Skeletal muscle satellite cell (primary cell): Measurements from ENCODE around the gene PARVG.

Experiments
- H3K27me3 ChIP-seq: 2 replicates; pipeline ENCODE4 v1.7.0; 2013; ENCODE audit warnings: low read length; ENCODE audit not compliant: control insufficient read depth, insufficient read depth
- H3K36me3 ChIP-seq: 2 replicates; pipeline ENCODE4 v1.7.0; 2013; ENCODE audit warnings: mild to moderate bottlenecking, control low read depth, low read length; ENCODE audit not compliant: insufficient read depth
- H3K4me1 ChIP-seq: 2 replicates; pipeline ENCODE4 v1.7.0; 2013; ENCODE audit warnings: low read length; ENCODE audit not compliant: control insufficient read depth, insufficient read depth
- H3K4me2 ChIP-seq: 2 replicates; pipeline ENCODE4 v1.7.0; 2013; ENCODE audit warnings: mild to moderate bottlenecking, low read length
- H3K4me3 ChIP-seq: 2 replicates; pipeline ENCODE4 v1.7.0; 2013; ENCODE audit warnings: low read length
- H3K9ac ChIP-seq: 2 replicates; pipeline ENCODE4 v1.7.0; 2013; ENCODE audit warnings: mild to moderate bottlenecking, low read depth, low read length, moderate library complexity
- H3K9me3 ChIP-seq: replicated peaks from 2 replicates; pipeline ENCODE4 v1.7.0; 2013; ENCODE audit warnings: mild to moderate bottlenecking, control low read depth, low read length

The PARVG gene

GRCh38 chr22:44209343-44209742 is 28.6 kb downstream of the PARVG start:
- Histone ChIP-seq H3K9ac (no peak overlapping the region), H3K27me3 (peaks cover 48% of the 10 kb centered on the region), H3K4me3 (no peak overlapping the region), H3K9me3 (no peaks in the 10 kb centered on the region), H3K36me3 (no peaks in the 10 kb centered on the region), H3K4me2 (no peak overlapping the region), H3K4me1 (peaks cover 13% of the 10 kb centered on the region)

GRCh38 chr22:44210722-44211121 is 30.0 kb downstream of the PARVG start:
- H3K36me3 ChIP-seq, result no peaks in the 10 kb centered on the region
- no peak overlapping the region for H3K9ac ChIP-seq
- peaks cover 13% of the 10 kb centered on the region for H3K4me1 ChIP-seq
- no peaks in the 10 kb centered on the region for H3K9me3 ChIP-seq
- no peak overlapping the region for H3K4me3 ChIP-seq
- no peak overlapping the region for H3K4me2 ChIP-seq
- H3K27me3 ChIP-seq, result peaks cover 34% of the 10 kb centered on the region

- no peak overlapping the region for H3K4me2 ChIP-seq
- H3K27me3 ChIP-seq, result peaks cover 28% of the 10 kb centered on the region
- no peaks in the 10 kb centered on the region for H3K9me3 ChIP-seq
- no peak overlapping the region for H3K4me3 ChIP-seq
- no peaks in the 10 kb centered on the region for H3K36me3 ChIP-seq
- peaks cover 13% of the 10 kb centered on the region for H3K4me1 ChIP-seq
- H3K9ac ChIP-seq, result no peak overlapping the region
Observed at GRCh38 chr22:44211256-44211945, 30.7 kb downstream of the PARVG start.

- no peaks in the 10 kb centered on the region for H3K36me3 ChIP-seq
- H3K9ac ChIP-seq, result no peak overlapping the region
- H3K9me3 ChIP-seq, result no peaks in the 10 kb centered on the region
- H3K27me3 ChIP-seq, result peaks cover 22% of the 10 kb centered on the region
- peaks cover 13% of the 10 kb centered on the region for H3K4me1 ChIP-seq
- no peak overlapping the region for H3K4me3 ChIP-seq
- no peak overlapping the region for H3K4me2 ChIP-seq
Observed at GRCh38 chr22:44211946-44212930, 31.5 kb downstream of the PARVG start.

- Histone ChIP-seq H3K36me3 (no peaks in the 10 kb centered on the region), H3K27me3 (peaks cover 21% of the 10 kb centered on the region), H3K9ac (no peak overlapping the region), H3K4me3 (no peak overlapping the region), H3K4me2 (no peak overlapping the region), H3K4me1 (peaks cover 13% of the 10 kb centered on the region), H3K9me3 (no peaks in the 10 kb centered on the region)
Observed at GRCh38 chr22:44212936-44213335, 32.2 kb downstream of the PARVG start.

GRCh38 chr22:44213489-44214043 is 32.8 kb downstream of the PARVG start:
- H3K9ac ChIP-seq, result no peak overlapping the region
- H3K4me2 ChIP-seq, result no peak overlapping the region
- H3K4me3 ChIP-seq, result no peak overlapping the region
- H3K9me3 ChIP-seq, result no peaks in the 10 kb centered on the region
- no peaks in the 10 kb centered on the region for H3K36me3 ChIP-seq
- H3K27me3 ChIP-seq, result peaks cover 16% of the 10 kb centered on the region
- peaks cover 13% of the 10 kb centered on the region for H3K4me1 ChIP-seq

- no peak overlapping the region for H3K9ac ChIP-seq
- no peak overlapping the region for H3K4me2 ChIP-seq
- H3K9me3 ChIP-seq, result no peaks in the 10 kb centered on the region
- no peak overlapping the region for H3K4me3 ChIP-seq
- H3K27me3 ChIP-seq, result peaks cover 13% of the 10 kb centered on the region
- no peaks in the 10 kb centered on the region for H3K36me3 ChIP-seq
- peaks cover 13% of the 10 kb centered on the region for H3K4me1 ChIP-seq
Observed at GRCh38 chr22:44214187-44214586, 33.5 kb downstream of the PARVG start.

GRCh38 chr22:44214764-44215163 is 34.0 kb downstream of the PARVG start:
- Histone ChIP-seq H3K9me3 (no peaks in the 10 kb centered on the region), H3K4me1 (peaks cover 13% of the 10 kb centered on the region), H3K36me3 (no peaks in the 10 kb centered on the region), H3K9ac (no peak overlapping the region), H3K27me3 (peaks cover 14% of the 10 kb centered on the region), H3K4me2 (no peak overlapping the region), H3K4me3 (no peak overlapping the region)

- Histone ChIP-seq H3K9ac (no peak overlapping the region), H3K36me3 (no peaks in the 10 kb centered on the region)
Observed at GRCh38 chr22:44215287-44215686, 34.6 kb downstream of the PARVG start.

GRCh38 chr22:44217346-44217745 is 36.6 kb downstream of the PARVG start:
- no peaks in the 10 kb centered on the region for H3K9me3 ChIP-seq
- no peaks in the 10 kb centered on the region for H3K36me3 ChIP-seq
- peaks cover 7% of the 10 kb centered on the region for H3K27me3 ChIP-seq
- H3K9ac ChIP-seq, result no peak overlapping the region
- no peak overlapping the region for H3K4me3 ChIP-seq
- H3K4me2 ChIP-seq, result no peak overlapping the region
- H3K4me1 ChIP-seq, result peaks cover 3% of the 10 kb centered on the region

More at GRCh38 chr22:44215287-44215686, 34.6 kb downstream of the PARVG start:
- H3K9me3 ChIP-seq, result no peaks in the 10 kb centered on the region
- peaks cover 14% of the 10 kb centered on the region for H3K27me3 ChIP-seq
- peaks cover 13% of the 10 kb centered on the region for H3K4me1 ChIP-seq
- H3K4me2 ChIP-seq, result no peak overlapping the region
- no peak overlapping the region for H3K4me3 ChIP-seq

GRCh38 chr22:44218071-44218470 is 37.3 kb downstream of the PARVG start:
- Histone ChIP-seq H3K9me3 (no peaks in the 10 kb centered on the region), H3K36me3 (no peaks in the 10 kb centered on the region), H3K4me3 (no peak overlapping the region), H3K27me3 (peaks cover 7% of the 10 kb centered on the region), H3K4me2 (no peak overlapping the region), H3K4me1 (no peaks in the 10 kb centered on the region), H3K9ac (no peak overlapping the region)
